Tibial artery (tissue), 4 donors: ENCODE measurements around the gene PTPRD.

Experiments
- DNase-seq, 2 donors: peaks; one replicate each; pipeline ENCODE4 v3.0.0-alpha.2; 2019
- H3K27ac ChIP-seq, 2 donors: fragments of 200-600 bp; sonication (generic) in 1 of 2; 1 replicate in 1 of 2; 2 replicates in 1 of 2; pipeline ENCODE4 v1.5.1; 2018 to 2019; ENCODE audit warnings: mild to moderate bottlenecking in 1 of 2
- H3K27me3 ChIP-seq, 2 donors: fragments of 200-600 bp; sonication (generic) in 1 of 2; one replicate each; pipeline versions ENCODE4 v1.5.1 to v1.6.0; 2016 to 2019
- H3K36me3 ChIP-seq, 3 donors: fragments of 200-600 bp; sonication (generic) in 2 of 3; one replicate each; pipeline ENCODE4 v1.5.1; 2016 to 2019; ENCODE audit warnings: mild to moderate bottlenecking in 2 of 3
- H3K4me1 ChIP-seq, 4 donors: fragments of 200-600 bp; sonication (generic) in 2 of 4; 1 replicate in 3 of 4; 2 replicates in 1 of 4; pipeline ENCODE4 v1.5.1; 2016 to 2019
- H3K4me3 ChIP-seq, 2 donors: fragments of 200-600 bp; sonication (generic) in 1 of 2; 1 replicate in 1 of 2; 2 replicates in 1 of 2; pipeline ENCODE4 v1.5.1; 2018 to 2019; ENCODE audit warnings: mild to moderate bottlenecking in 2 of 2
- H3K9me3 ChIP-seq, 3 donors: fragments of 200-600 bp; sonication (generic) in 1 of 3; one replicate each; pipeline ENCODE4 v1.5.1; 2016 to 2019
- intact Hi-C: fragments of 100-400 bp; cut with DNase I; formaldehyde crosslinking; loops from one replicate; pipeline ENCODE4 v1.15.0; 2023; ENCODE audit warnings: low total_unique reads
- TF ChIP-seq, protein P1 (sequence below), 2 experiments: fragments of 200-600 bp in 1 of 2; fragments of 450-650 bp in 1 of 2; IDR thresholded peaks; one replicate each; pipeline ENCODE4 v1.5.1; 2017 to 2019; ENCODE audit warnings: antibody characterized with exemption in 2 of 2, mild to moderate bottlenecking in 1 of 2, moderate library complexity in 1 of 2

PTPRD gene

GRCh38 chr9:8869812-8870211 is 1743.0 kb downstream of the PTPRD start:
- H3K27me3 ChIP-seq, result no peaks in the 10 kb centered on the region
- H3K27ac ChIP-seq, result no peak overlapping the region
- H3K4me3 ChIP-seq, result no peak overlapping the region
- intact Hi-C loops, result no loop called here
- peaks cover 0 to 16% (median 0%) of the 10 kb centered on the region in 4 donors for H3K4me1 ChIP-seq
- no peaks in the 10 kb centered on the region for H3K9me3 ChIP-seq
- no peak for DNase-seq
- no peaks in the 10 kb centered on the region for H3K36me3 ChIP-seq
- TF ChIP-seq, protein P1, sequence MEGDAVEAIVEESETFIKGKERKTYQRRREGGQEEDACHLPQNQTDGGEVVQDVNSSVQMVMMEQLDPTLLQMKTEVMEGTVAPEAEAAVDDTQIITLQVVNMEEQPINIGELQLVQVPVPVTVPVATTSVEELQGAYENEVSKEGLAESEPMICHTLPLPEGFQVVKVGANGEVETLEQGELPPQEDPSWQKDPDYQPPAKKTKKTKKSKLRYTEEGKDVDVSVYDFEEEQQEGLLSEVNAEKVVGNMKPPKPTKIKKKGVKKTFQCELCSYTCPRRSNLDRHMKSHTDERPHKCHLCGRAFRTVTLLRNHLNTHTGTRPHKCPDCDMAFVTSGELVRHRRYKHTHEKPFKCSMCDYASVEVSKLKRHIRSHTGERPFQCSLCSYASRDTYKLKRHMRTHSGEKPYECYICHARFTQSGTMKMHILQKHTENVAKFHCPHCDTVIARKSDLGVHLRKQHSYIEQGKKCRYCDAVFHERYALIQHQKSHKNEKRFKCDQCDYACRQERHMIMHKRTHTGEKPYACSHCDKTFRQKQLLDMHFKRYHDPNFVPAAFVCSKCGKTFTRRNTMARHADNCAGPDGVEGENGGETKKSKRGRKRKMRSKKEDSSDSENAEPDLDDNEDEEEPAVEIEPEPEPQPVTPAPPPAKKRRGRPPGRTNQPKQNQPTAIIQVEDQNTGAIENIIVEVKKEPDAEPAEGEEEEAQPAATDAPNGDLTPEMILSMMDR (IDR thresholded peaks at IDR 0.05), result no peak

- TF ChIP-seq, protein P1 (IDR thresholded peaks at IDR 0.05), result no peak
- Histone ChIP-seq H3K4me1 (peaks cover 0 to 16% (median 0%) of the 10 kb centered on the region in 4 donors), H3K27me3 (no peaks in the 10 kb centered on the region), H3K4me3 (no peak overlapping the region), H3K36me3 (no peaks in the 10 kb centered on the region), H3K27ac (no peak overlapping the region), H3K9me3 (no peaks in the 10 kb centered on the region)
- intact Hi-C loops, result no loop called here
- no peak for DNase-seq
These were observed 1744.2 kb downstream of the PTPRD start for GRCh38 chr9:8868632-8869031.

DNA sequence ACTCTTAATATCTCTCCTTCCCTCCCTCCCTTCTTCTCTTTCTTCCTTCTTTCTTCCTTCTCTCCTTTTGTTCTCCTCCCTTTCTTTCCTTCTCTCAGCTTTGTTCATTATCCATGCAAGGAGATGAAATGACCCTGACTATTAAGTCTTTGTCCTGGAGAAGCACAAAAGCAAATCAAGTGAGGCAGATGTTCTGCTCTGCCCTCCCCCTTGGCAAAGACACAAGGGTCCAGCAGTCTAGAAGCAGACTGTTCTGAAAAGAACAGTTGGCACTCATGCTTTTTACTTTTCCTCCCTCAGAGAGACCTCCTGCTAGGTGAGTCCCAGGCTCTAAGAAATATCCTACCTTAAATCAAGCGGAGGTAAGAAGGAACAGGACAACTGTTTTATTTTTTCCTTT is 1745.7 kb downstream of the PTPRD start:
- H3K36me3 ChIP-seq, result no peaks in the 10 kb centered on the region
- H3K4me3 ChIP-seq, result no peak overlapping the region
- H3K27me3 ChIP-seq, result no peaks in the 10 kb centered on the region
- TF ChIP-seq, protein P1 (IDR thresholded peaks at IDR 0.05), result no peak
- peaks cover 0 to 13% (median 0%) of the 10 kb centered on the region in 4 donors for H3K4me1 ChIP-seq
- no peak for DNase-seq
- H3K27ac ChIP-seq, result no peak overlapping the region
- intact Hi-C loops, result no loop called here
- no peaks in the 10 kb centered on the region for H3K9me3 ChIP-seq

- Histone ChIP-seq H3K4me1 (peaks cover 0 to 9% (median 0%) of the 10 kb centered on the region in 4 donors), H3K9me3 (no peaks in the 10 kb centered on the region), H3K4me3 (no peak overlapping the region), H3K27me3 (no peaks in the 10 kb centered on the region), H3K36me3 (no peaks in the 10 kb centered on the region), H3K27ac (no peak overlapping the region)
- TF ChIP-seq, protein P1 (IDR thresholded peaks at IDR 0.05), result no peak
- intact Hi-C loops, result no loop called here
- DNase-seq, result no peak
These were observed 1748.3 kb downstream of the PTPRD start for GRCh38 chr9:8864545-8864896.

DNA sequence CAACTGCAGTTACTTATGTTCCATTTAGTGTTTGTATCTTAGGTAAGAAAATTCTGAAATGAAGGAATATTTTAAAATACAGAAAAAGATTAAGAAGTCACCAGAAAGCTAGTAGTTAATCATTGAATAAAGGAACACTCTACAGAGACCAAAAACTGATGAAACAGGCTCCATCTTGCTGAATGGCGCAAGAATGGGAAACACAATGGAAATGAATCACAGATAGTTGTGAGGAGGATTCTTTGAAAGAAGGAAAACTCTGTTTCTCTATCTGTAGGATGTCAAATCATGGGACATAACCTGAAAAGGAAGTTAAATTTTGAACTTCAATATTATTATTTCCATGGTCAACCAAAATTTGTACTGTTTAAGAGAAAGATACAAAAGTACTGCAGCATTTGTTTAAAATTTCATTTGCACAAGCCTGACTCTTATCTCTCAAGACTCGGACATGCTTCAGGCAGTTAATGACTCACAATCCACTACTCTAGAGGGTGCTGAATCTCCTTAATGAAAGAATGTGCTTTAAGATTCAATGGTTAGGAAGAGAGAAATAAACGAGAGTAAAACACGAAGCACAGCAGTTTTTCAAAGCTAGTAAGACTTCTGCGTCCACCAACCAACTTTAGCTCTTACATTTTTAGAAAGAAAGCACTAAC is 1748.8 kb downstream of the PTPRD start:
- Histone ChIP-seq H3K27ac (no peak overlapping the region), H3K36me3 (no peaks in the 10 kb centered on the region), H3K4me3 (no peak overlapping the region), H3K27me3 (no peaks in the 10 kb centered on the region), H3K4me1 (peaks cover 0 to 14% (median 1%) of the 10 kb centered on the region in 4 donors), H3K9me3 (no peaks in the 10 kb centered on the region)
- DNase-seq, result no peak
- TF ChIP-seq, protein P1 (IDR thresholded peaks at IDR 0.05), result no peak
- intact Hi-C loops, result no loop called here

GRCh38 chr9:8863069-8863468 is 1749.7 kb downstream of the PTPRD start:
- no peaks in the 10 kb centered on the region for H3K36me3 ChIP-seq
- H3K4me1 ChIP-seq, result peaks cover 0 to 19% (median 10%) of the 10 kb centered on the region in 4 donors
- DNase-seq, result no peak
- TF ChIP-seq, protein P1 (IDR thresholded peaks at IDR 0.05), result no peak
- H3K27ac ChIP-seq, result no peak overlapping the region
- H3K27me3 ChIP-seq, result no peaks in the 10 kb centered on the region
- intact Hi-C loops, result no loop called here
- H3K4me3 ChIP-seq, result no peak overlapping the region
- no peaks in the 10 kb centered on the region for H3K9me3 ChIP-seq
